GM21529 (cell line): ENCODE results near the gene DEGS1.
"Not testable (repeated sequence)": the region's sequence is repeated elsewhere in the genome, so short reads cannot be mapped to it uniquely, and the experiment has no call there.

Source experiments
- ATAC-seq: cut with Tn5 transposase; IDR thresholded peaks from one replicate; pipeline ENCODE4 v1.9.1; 2021; ENCODE audit not compliant: unreplicated experiment

The DEGS1 gene

GRCh38 chr1:224180783-224181452 is 2.1 kb upstream of the DEGS1 start:
- ATAC-seq: no peak

GRCh38 chr1:224181453-224181810 is 1.6 kb upstream of the DEGS1 start:
- no peak for ATAC-seq

- ATAC-seq: peak; percentile 45
Measured at GRCh38 chr1:224182057-224182865, 779 bp upstream of the DEGS1 start.

- peak; percentile 41 for ATAC-seq
Measured at GRCh38 chr1:224183591-224184312, 712 bp downstream of the DEGS1 start.

- ATAC-seq: no peak
Measured at GRCh38 chr1:224185208-224185607, 2.2 kb downstream of the DEGS1 start.

- no peak for ATAC-seq
Measured at GRCh38 chr1:224188286-224188685, 5.2 kb downstream of the DEGS1 start.

GRCh38 chr1:224189561-224189960 is 6.5 kb downstream of the DEGS1 start:
- ATAC-seq: no peak

GRCh38 chr1:224192082-224192788 is 9.2 kb downstream of the DEGS1 start:
- no peak for ATAC-seq

GRCh38 chr1:224193319-224193966 is 10.4 kb downstream of the DEGS1 start:
- no peak for ATAC-seq

GRCh38 chr1:224196813-224197600 is 14.0 kb downstream of the DEGS1 start:
- no peak for ATAC-seq

- ATAC-seq: no peak
Measured at GRCh38 chr1:224198572-224198971, 15.5 kb downstream of the DEGS1 start.

GRCh38 chr1:224199679-224200078 is 16.6 kb downstream of the DEGS1 start:
- ATAC-seq: no peak

GRCh38 chr1:224201383-224201782 is 18.3 kb downstream of the DEGS1 start:
- ATAC-seq: no peak

GRCh38 chr1:224201853-224202252 is 18.8 kb downstream of the DEGS1 start:
- ATAC-seq: no peak

- ATAC-seq: peak; percentile 58
Measured at GRCh38 chr1:224203243-224204016, 20.4 kb downstream of the DEGS1 start.

- no peak for ATAC-seq
Measured at GRCh38 chr1:224205438-224205840, 22.4 kb downstream of the DEGS1 start.

- not testable (repeated sequence) for ATAC-seq
Measured at GRCh38 chr1:224205931-224206538, 23.0 kb downstream of the DEGS1 start.

- no peak for ATAC-seq
Measured at GRCh38 chr1:224211206-224211962, 28.3 kb downstream of the DEGS1 start.
